HEK293 (cell line): ENCODE results near the gene NELL2.

Source experiments
- CTCF ChIA-PET: fragments of 350-600 bp; formaldehyde crosslinking; extraction: SDS; loops from one replicate; lab custom pipeline; 2021; ENCODE audit warnings: antibody characterized with exemption; lab: Yijun Ruan, JAX
- POLR2A ChIA-PET: fragments of 300-600 bp; formaldehyde crosslinking; extraction: SDS; loops from one replicate; lab custom pipeline; 2020; ENCODE audit warnings: antibody characterized with exemption, inconsistent platforms; lab: Yijun Ruan, JAX
- H3K27ac ChIP-seq: fragments of 200-500 bp; sonication (Bioruptor generic); 2 replicates; pipeline ENCODE4 v1.5.1; 2014; ENCODE audit warnings: low read depth, low read length, control low read depth, inconsistent platforms; ENCODE audit errors: extremely low read depth
- H3K36me3 ChIP-seq, 2 experiments: fragments of 200-500 bp in 1 of 2; sonication (Bioruptor generic) in 1 of 2; 1 replicate in 1 of 2; 2 replicates in 1 of 2; pipeline ENCODE4 v1.5.1; 2014 to 2017; ENCODE audit warnings: inconsistent platforms in 2 of 2, low read length in 2 of 2; ENCODE audit not compliant: control insufficient read depth in 2 of 2, insufficient read depth in 1 of 2
- H3K4me1 ChIP-seq: fragments of 200-500 bp; sonication (Bioruptor generic); 2 replicates; pipeline ENCODE4 v1.5.1; 2014; ENCODE audit warnings: mild to moderate bottlenecking, low read length, inconsistent platforms; ENCODE audit not compliant: control insufficient read depth, insufficient read depth
- H3K4me3 ChIP-seq: 2 replicates; pipeline ENCODE4 v1.5.1; 2011; ENCODE audit warnings: low read depth, mild to moderate bottlenecking, control low read depth, low read length, moderate library complexity
- H3K9me3 ChIP-seq: fragments of 200-500 bp; sonication (Bioruptor generic); 2 replicates; pipeline ENCODE4 v1.5.1; 2014; ENCODE audit warnings: low read depth, low read length, inconsistent platforms; ENCODE audit not compliant: control insufficient read depth, insufficient read depth
- WT1 ChIP-seq: fragments of 450-650 bp; formaldehyde crosslinking; IDR thresholded peaks from 2 replicates; pipeline ENCODE4 v1.5.1; 2016; ENCODE audit warnings: missing biosample characterization, missing genetic modification characterization
- ZBTB20 ChIP-seq: fragments of 450-650 bp; formaldehyde crosslinking; IDR thresholded peaks from 2 replicates; pipeline ENCODE4 v1.5.1; 2016; ENCODE audit warnings: missing biosample characterization, missing genetic modification characterization
- ZBTB48 ChIP-seq: fragments of 450-650 bp; formaldehyde crosslinking; IDR thresholded peaks from 2 replicates; pipeline ENCODE4 v1.5.1; 2016; ENCODE audit warnings: missing biosample characterization, missing genetic modification characterization
- ZNF16 ChIP-seq: fragments of 450-650 bp; formaldehyde crosslinking; IDR thresholded peaks from 2 replicates; pipeline ENCODE4 v1.5.1; 2016; ENCODE audit warnings: low read depth, missing biosample characterization, missing genetic modification characterization
- ZNF175 ChIP-seq: fragments of 450-650 bp; formaldehyde crosslinking; IDR thresholded peaks from 2 replicates; pipeline ENCODE4 v1.5.1; 2016; ENCODE audit warnings: missing biosample characterization, missing genetic modification characterization
- ZNF19 ChIP-seq: fragments of 450-650 bp; formaldehyde crosslinking; IDR thresholded peaks from 2 replicates; pipeline ENCODE4; 2016; ENCODE audit warnings: missing biosample characterization, missing genetic modification characterization, low read depth
- ZNF202 ChIP-seq: fragments of 450-650 bp; formaldehyde crosslinking; IDR thresholded peaks from 2 replicates; pipeline ENCODE4 v1.5.1; 2016; ENCODE audit warnings: missing biosample characterization, missing genetic modification characterization, borderline replicate concordance
- ZNF223 ChIP-seq: fragments of 450-650 bp; formaldehyde crosslinking; IDR thresholded peaks from 2 replicates; pipeline ENCODE4 v1.5.1; 2016; ENCODE audit warnings: missing biosample characterization, missing genetic modification characterization
- ZNF26 ChIP-seq: fragments of 450-650 bp; formaldehyde crosslinking; IDR thresholded peaks from 2 replicates; pipeline ENCODE4 v1.5.1; 2016; ENCODE audit warnings: missing biosample characterization, missing genetic modification characterization
- ZNF302 ChIP-seq: fragments of 450-650 bp; formaldehyde crosslinking; IDR thresholded peaks from 2 replicates; pipeline ENCODE4 v1.5.1; 2016; ENCODE audit warnings: missing biosample characterization, missing genetic modification characterization, low read depth
- ZNF404 ChIP-seq: fragments of 450-650 bp; formaldehyde crosslinking; IDR thresholded peaks from 2 replicates; pipeline ENCODE4 v1.5.1; 2017; ENCODE audit warnings: missing biosample characterization, missing genetic modification characterization
- ZNF529 ChIP-seq: fragments of 450-650 bp; formaldehyde crosslinking; IDR thresholded peaks from 2 replicates; pipeline ENCODE4 v1.5.1; 2017; ENCODE audit warnings: missing genetic modification characterization, missing biosample characterization; ENCODE audit not compliant: insufficient replicate concordance
- ZNF548 ChIP-seq: fragments of 450-650 bp; formaldehyde crosslinking; IDR thresholded peaks from 2 replicates; pipeline ENCODE4 v1.5.1; 2016; ENCODE audit warnings: missing biosample characterization, missing genetic modification characterization
- ZNF580 ChIP-seq: fragments of 450-650 bp; formaldehyde crosslinking; IDR thresholded peaks from 2 replicates; pipeline ENCODE4 v1.5.1; 2016; ENCODE audit warnings: missing biosample characterization, missing genetic modification characterization
- ZNF596 ChIP-seq: fragments of 450-650 bp; IDR thresholded peaks from 2 replicates; pipeline ENCODE4 v1.5.0; 2018; ENCODE audit warnings: missing biosample characterization, mild to moderate bottlenecking, missing genetic modification characterization, moderate library complexity
- ZNF623 ChIP-seq: fragments of 450-650 bp; formaldehyde crosslinking; IDR thresholded peaks from 2 replicates; pipeline ENCODE4 v1.5.1; 2016; ENCODE audit warnings: missing biosample characterization, missing genetic modification characterization
- TF ChIP-seq, protein P1 (sequence below): IDR thresholded peaks from 2 replicates; pipeline ENCODE4 v1.6.1; 2011; ENCODE audit warnings: mild to moderate bottlenecking, low read depth, low read length, borderline replicate concordance
- TF ChIP-seq, protein P2 (sequence below): fragments of 450-650 bp; formaldehyde crosslinking; IDR thresholded peaks from 2 replicates; pipeline ENCODE4 v1.5.1; 2016; ENCODE audit warnings: missing biosample characterization, missing genetic modification characterization
- TF ChIP-seq, protein P3 (sequence below): fragments of 450-650 bp; formaldehyde crosslinking; IDR thresholded peaks from 2 replicates; pipeline ENCODE4 v1.5.1; 2016; ENCODE audit warnings: missing biosample characterization, missing genetic modification characterization

Gene NELL2

DNA sequence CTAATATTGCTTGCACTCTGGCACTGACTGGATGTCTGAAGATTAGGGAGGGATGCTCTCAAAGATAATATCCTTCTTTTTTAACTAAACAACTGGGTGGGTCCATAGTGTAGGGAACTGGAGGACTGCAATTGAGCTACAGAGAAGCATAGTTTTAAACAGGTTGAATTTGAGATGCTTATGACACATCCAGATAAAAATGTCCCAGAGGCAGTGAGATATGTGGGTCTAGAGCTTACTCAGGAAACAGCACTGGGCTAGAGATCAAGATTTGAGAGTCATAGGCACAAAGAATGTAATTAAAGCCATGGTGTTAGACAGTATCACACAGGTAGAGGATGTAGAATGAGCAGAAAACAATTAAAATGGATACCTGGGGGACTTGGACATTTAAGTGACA lies 198.4 kb downstream of the NELL2 start:
- no peak overlapping the region for H3K27ac ChIP-seq
- CTCF ChIA-PET = no interaction called here
- POLR2A ChIA-PET = no interaction called here

DNA sequence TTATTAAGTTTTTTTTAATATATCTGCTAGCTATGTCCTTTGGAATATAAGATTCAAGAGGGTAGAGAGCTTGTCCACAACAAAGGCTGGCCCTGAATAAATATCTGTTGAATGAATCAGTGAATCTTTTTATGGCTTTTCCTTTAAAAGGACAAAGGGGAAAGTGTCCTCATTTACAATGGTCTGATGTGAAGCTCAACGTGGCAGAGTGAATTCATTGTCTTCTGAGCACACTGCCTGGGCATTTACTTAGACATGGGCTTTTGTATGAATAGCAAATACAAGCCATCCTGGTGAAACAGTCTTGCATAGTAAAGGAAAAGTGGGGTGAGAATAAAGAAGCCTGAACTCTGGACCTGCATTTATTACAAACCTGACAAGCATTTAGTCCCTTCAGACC lies 201.2 kb downstream of the NELL2 start:
- TF ChIP-seq ZNF404 = no peak
- no peak for TF ChIP-seq ZNF596 (tag by site-specific recombination)
- TF ChIP-seq WT1 (tag by site-specific recombination) = no peak
- TF ChIP-seq, protein P1, sequence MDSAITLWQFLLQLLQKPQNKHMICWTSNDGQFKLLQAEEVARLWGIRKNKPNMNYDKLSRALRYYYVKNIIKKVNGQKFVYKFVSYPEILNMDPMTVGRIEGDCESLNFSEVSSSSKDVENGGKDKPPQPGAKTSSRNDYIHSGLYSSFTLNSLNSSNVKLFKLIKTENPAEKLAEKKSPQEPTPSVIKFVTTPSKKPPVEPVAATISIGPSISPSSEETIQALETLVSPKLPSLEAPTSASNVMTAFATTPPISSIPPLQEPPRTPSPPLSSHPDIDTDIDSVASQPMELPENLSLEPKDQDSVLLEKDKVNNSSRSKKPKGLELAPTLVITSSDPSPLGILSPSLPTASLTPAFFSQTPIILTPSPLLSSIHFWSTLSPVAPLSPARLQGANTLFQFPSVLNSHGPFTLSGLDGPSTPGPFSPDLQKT = no peak
- H3K27ac ChIP-seq = no peak overlapping the region
- ChIA-PET POLR2A (no interaction called here), CTCF (no interaction called here)
- no peaks in the 10 kb centered on the region for H3K4me1 ChIP-seq
- no peaks in the 10 kb centered on the region for H3K9me3 ChIP-seq
- no peak overlapping the region for H3K4me3 ChIP-seq
- H3K36me3 ChIP-seq = no peaks in the 10 kb centered on the region

More for the DNA sequence above, 198.4 kb downstream of the NELL2 start:
- Histone ChIP-seq H3K4me3 (no peak overlapping the region), H3K9me3 (no peaks in the 10 kb centered on the region), H3K36me3 (no peaks in the 10 kb centered on the region), H3K4me1 (no peaks in the 10 kb centered on the region)
- TF ChIP-seq ZNF175 (tag by site-specific recombination) = no peak
- no peak for TF ChIP-seq ZNF223
- no peak for TF ChIP-seq ZNF202 (tag by site-specific recombination)
- TF ChIP-seq ZNF529 = no peak
- no peak for TF ChIP-seq ZBTB20
- TF ChIP-seq, protein P2, sequence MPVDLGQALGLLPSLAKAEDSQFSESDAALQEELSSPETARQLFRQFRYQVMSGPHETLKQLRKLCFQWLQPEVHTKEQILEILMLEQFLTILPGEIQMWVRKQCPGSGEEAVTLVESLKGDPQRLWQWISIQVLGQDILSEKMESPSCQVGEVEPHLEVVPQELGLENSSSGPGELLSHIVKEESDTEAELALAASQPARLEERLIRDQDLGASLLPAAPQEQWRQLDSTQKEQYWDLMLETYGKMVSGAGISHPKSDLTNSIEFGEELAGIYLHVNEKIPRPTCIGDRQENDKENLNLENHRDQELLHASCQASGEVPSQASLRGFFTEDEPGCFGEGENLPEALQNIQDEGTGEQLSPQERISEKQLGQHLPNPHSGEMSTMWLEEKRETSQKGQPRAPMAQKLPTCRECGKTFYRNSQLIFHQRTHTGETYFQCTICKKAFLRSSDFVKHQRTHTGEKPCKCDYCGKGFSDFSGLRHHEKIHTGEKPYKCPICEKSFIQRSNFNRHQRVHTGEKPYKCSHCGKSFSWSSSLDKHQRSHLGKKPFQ (tag by site-specific recombination) = no peak
- TF ChIP-seq ZNF548 = no peak
- TF ChIP-seq ZNF580 (tag by site-specific recombination) = no peak
- TF ChIP-seq ZBTB48 (tag by site-specific recombination) = no peak
- TF ChIP-seq, protein P3, sequence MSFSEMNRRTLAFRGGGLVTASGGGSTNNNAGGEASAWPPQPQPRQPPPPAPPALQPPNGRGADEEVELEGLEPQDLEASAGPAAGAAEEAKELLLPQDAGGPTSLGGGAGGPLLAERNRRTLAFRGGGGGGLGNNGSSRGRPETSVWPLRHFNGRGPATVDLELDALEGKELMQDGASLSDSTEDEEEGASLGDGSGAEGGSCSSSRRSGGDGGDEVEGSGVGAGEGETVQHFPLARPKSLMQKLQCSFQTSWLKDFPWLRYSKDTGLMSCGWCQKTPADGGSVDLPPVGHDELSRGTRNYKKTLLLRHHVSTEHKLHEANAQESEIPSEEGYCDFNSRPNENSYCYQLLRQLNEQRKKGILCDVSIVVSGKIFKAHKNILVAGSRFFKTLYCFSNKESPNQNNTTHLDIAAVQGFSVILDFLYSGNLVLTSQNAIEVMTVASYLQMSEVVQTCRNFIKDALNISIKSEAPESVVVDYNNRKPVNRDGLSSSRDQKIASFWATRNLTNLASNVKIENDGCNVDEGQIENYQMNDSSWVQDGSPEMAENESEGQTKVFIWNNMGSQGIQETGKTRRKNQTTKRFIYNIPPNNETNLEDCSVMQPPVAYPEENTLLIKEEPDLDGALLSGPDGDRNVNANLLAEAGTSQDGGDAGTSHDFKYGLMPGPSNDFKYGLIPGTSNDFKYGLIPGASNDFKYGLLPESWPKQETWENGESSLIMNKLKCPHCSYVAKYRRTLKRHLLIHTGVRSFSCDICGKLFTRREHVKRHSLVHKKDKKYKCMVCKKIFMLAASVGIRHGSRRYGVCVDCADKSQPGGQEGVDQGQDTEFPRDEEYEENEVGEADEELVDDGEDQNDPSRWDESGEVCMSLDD (tag by site-specific recombination) = no peak
- no peak for TF ChIP-seq ZNF26 (tag by site-specific recombination)
- TF ChIP-seq ZNF623 = no peak
- no peak for TF ChIP-seq ZNF16 (tag by site-specific recombination)
- no peak for TF ChIP-seq ZNF19
- no peak for TF ChIP-seq ZNF302 (tag by site-specific recombination)
